Activated naive CD4-positive, alpha-beta T cell treated with anti-CD3 and anti-CD28 coated beads, Interleukin-2, amount 10 ng/mL, durations not matched to agents 7 days and 5 days (primary cell): Measurements from ENCODE around the gene ADGRB2.

Experiments
- CTCF ChIA-PET: fragments of 350-600 bp; sonication (Branson Sonifier 250); formaldehyde crosslinking; loops from one replicate; lab custom pipeline; 2021; ENCODE audit warnings: antibody characterized with exemption; lab: Charles Lee
- DNase-seq: peaks from one replicate; pipeline ENCODE4 v3.0.0-alpha.2; 2020
- H3K27ac Mint-ChIP-seq: one replicate; pipeline ENCODE4 v1.8.0; 2021; ENCODE audit warnings: mild to moderate bottlenecking, moderate library complexity, mixed read lengths
- H3K27me3 Mint-ChIP-seq: one replicate; pipeline ENCODE4 v1.8.0; 2021; ENCODE audit warnings: mild to moderate bottlenecking, mixed read lengths
- H3K36me3 Mint-ChIP-seq: one replicate; pipeline ENCODE4 v1.8.0; 2021; ENCODE audit warnings: mixed read lengths
- H3K4me1 Mint-ChIP-seq: one replicate; pipeline ENCODE4 v1.8.0; 2021; ENCODE audit warnings: mixed read lengths
- H3K4me3 Mint-ChIP-seq: one replicate; pipeline ENCODE4 v1.8.0; 2021; ENCODE audit warnings: mild to moderate bottlenecking, moderate library complexity, mixed read lengths
- H3K9me3 Mint-ChIP-seq: one replicate; pipeline ENCODE4 v1.8.0; 2021; ENCODE audit warnings: mixed read lengths

Gene ADGRB2

GRCh38 chr1:31760471-31761470, 3.4 kb downstream of the ADGRB2 start:
- peaks cover 76% of the 10 kb centered on the region for H3K27me3 Mint-ChIP-seq
- DNase-seq, result peak; percentile 80
- CTCF ChIA-PET, result interaction anchor here (0.8 to 2.8 kb wide), 6 partner anchors 15 to 305 kb away, joined by 3 to 13 read pairs (median 4); no protein-coding TSS in a partner anchor
- no peaks in the 10 kb centered on the region for H3K9me3 Mint-ChIP-seq
- H3K4me1 Mint-ChIP-seq, result peaks cover 28% of the 10 kb centered on the region
- no peak overlapping the region for H3K27ac Mint-ChIP-seq
- peak overlapping the region; percentile 60 for H3K4me3 Mint-ChIP-seq
- no peaks in the 10 kb centered on the region for H3K36me3 Mint-ChIP-seq

GRCh38 chr1:31759298-31760023, 4.7 kb downstream of the ADGRB2 start:
- H3K4me3 Mint-ChIP-seq, result no peak overlapping the region
- H3K36me3 Mint-ChIP-seq, result no peaks in the 10 kb centered on the region
- CTCF ChIA-PET, result interaction anchor here (1.0 to 2.8 kb wide), 4 partner anchors 14 to 43 kb away, joined by 3 to 13 read pairs (median 8); no protein-coding TSS in a partner anchor
- no peak for DNase-seq
- no peak overlapping the region for H3K27ac Mint-ChIP-seq
- H3K27me3 Mint-ChIP-seq, result peaks cover 68% of the 10 kb centered on the region
- H3K9me3 Mint-ChIP-seq, result no peaks in the 10 kb centered on the region
- peaks cover 23% of the 10 kb centered on the region for H3K4me1 Mint-ChIP-seq

- CTCF ChIA-PET, result interaction anchor here (1.2 to 2.1 kb wide), 4 partner anchors 9 to 140 kb away, joined by 3 to 8 read pairs (median 4); no protein-coding TSS in a partner anchor
- peaks cover 70% of the 10 kb centered on the region for H3K27me3 Mint-ChIP-seq
- no peak for DNase-seq
- H3K9me3 Mint-ChIP-seq, result no peaks in the 10 kb centered on the region
- H3K27ac Mint-ChIP-seq, result no peak overlapping the region
- peaks cover 23% of the 10 kb centered on the region for H3K4me1 Mint-ChIP-seq
- H3K4me3 Mint-ChIP-seq, result no peak overlapping the region
- H3K36me3 Mint-ChIP-seq, result no peaks in the 10 kb centered on the region
Observed at GRCh38 chr1:31758823-31759222, 5.3 kb downstream of the ADGRB2 start.

GRCh38 chr1:31757989-31758388, 6.2 kb downstream of the ADGRB2 start:
- H3K27ac Mint-ChIP-seq, result no peak overlapping the region
- H3K4me3 Mint-ChIP-seq, result no peak overlapping the region
- no peak for DNase-seq
- peaks cover 70% of the 10 kb centered on the region for H3K27me3 Mint-ChIP-seq
- no peaks in the 10 kb centered on the region for H3K36me3 Mint-ChIP-seq
- CTCF ChIA-PET, result interaction anchor here (1.2 to 2.1 kb wide), 6 partner anchors 9 to 140 kb away, joined by 3 to 8 read pairs (median 6); no protein-coding TSS in a partner anchor
- no peaks in the 10 kb centered on the region for H3K9me3 Mint-ChIP-seq
- H3K4me1 Mint-ChIP-seq, result peaks cover 17% of the 10 kb centered on the region

GRCh38 chr1:31757204-31757679, 6.9 kb downstream of the ADGRB2 start:
- H3K27me3 Mint-ChIP-seq, result peaks cover 70% of the 10 kb centered on the region
- H3K27ac Mint-ChIP-seq, result no peak overlapping the region
- H3K4me3 Mint-ChIP-seq, result no peak overlapping the region
- no peaks in the 10 kb centered on the region for H3K36me3 Mint-ChIP-seq
- DNase-seq, result no peak
- H3K9me3 Mint-ChIP-seq, result no peaks in the 10 kb centered on the region
- peaks cover 19% of the 10 kb centered on the region for H3K4me1 Mint-ChIP-seq
- CTCF ChIA-PET, result interaction anchor here (1.2 to 2.1 kb wide), 4 partner anchors 11 to 139 kb away, joined by 5 to 8 read pairs (median 6); no protein-coding TSS in a partner anchor

- Mint-ChIP-seq H3K27me3 (peaks cover 68% of the 10 kb centered on the region), H3K27ac (no peak overlapping the region), H3K4me1 (peaks cover 20% of the 10 kb centered on the region), H3K4me3 (no peak overlapping the region), H3K36me3 (no peaks in the 10 kb centered on the region), H3K9me3 (no peaks in the 10 kb centered on the region)
- CTCF ChIA-PET, result interaction anchor here (1.8 to 2.1 kb wide), 2 partner anchors 33 to 138 kb away, joined by 5 to 7 read pairs; no protein-coding TSS in a partner anchor
- DNase-seq, result no peak
Observed at GRCh38 chr1:31756578-31756977, 7.6 kb downstream of the ADGRB2 start.

- H3K27ac Mint-ChIP-seq, result no peak overlapping the region
- peaks cover 18% of the 10 kb centered on the region for H3K4me1 Mint-ChIP-seq
- H3K36me3 Mint-ChIP-seq, result no peaks in the 10 kb centered on the region
- peaks cover 65% of the 10 kb centered on the region for H3K27me3 Mint-ChIP-seq
- H3K9me3 Mint-ChIP-seq, result no peaks in the 10 kb centered on the region
- CTCF ChIA-PET, result interaction anchor here (1.1 kb wide), 1 partner anchor 10 kb away, joined by 4 read pairs; no protein-coding TSS in a partner anchor
- no peak overlapping the region for H3K4me3 Mint-ChIP-seq
- DNase-seq, result no peak
Observed at GRCh38 chr1:31755850-31756492, 8.2 kb downstream of the ADGRB2 start.

GRCh38 chr1:31755197-31755611, 8.9 kb downstream of the ADGRB2 start:
- no peak overlapping the region for H3K4me3 Mint-ChIP-seq
- peaks cover 23% of the 10 kb centered on the region for H3K4me1 Mint-ChIP-seq
- no peak for DNase-seq
- H3K9me3 Mint-ChIP-seq, result no peaks in the 10 kb centered on the region
- H3K36me3 Mint-ChIP-seq, result no peaks in the 10 kb centered on the region
- CTCF ChIA-PET, result interaction anchor here (1.1 kb wide), 1 partner anchor 10 kb away, joined by 4 read pairs; no protein-coding TSS in a partner anchor
- no peak overlapping the region for H3K27ac Mint-ChIP-seq
- peaks cover 65% of the 10 kb centered on the region for H3K27me3 Mint-ChIP-seq

GRCh38 chr1:31754397-31754796, 9.7 kb downstream of the ADGRB2 start:
- H3K36me3 Mint-ChIP-seq, result no peaks in the 10 kb centered on the region
- DNase-seq, result no peak
- H3K4me3 Mint-ChIP-seq, result no peak overlapping the region
- CTCF ChIA-PET, result no interaction called here
- H3K9me3 Mint-ChIP-seq, result no peaks in the 10 kb centered on the region
- H3K4me1 Mint-ChIP-seq, result peaks cover 21% of the 10 kb centered on the region
- H3K27ac Mint-ChIP-seq, result no peak overlapping the region
- peaks cover 65% of the 10 kb centered on the region for H3K27me3 Mint-ChIP-seq

GRCh38 chr1:31753707-31754349, 10.3 kb downstream of the ADGRB2 start:
- Mint-ChIP-seq H3K27me3 (peaks cover 65% of the 10 kb centered on the region), H3K36me3 (no peaks in the 10 kb centered on the region), H3K4me1 (peaks cover 21% of the 10 kb centered on the region), H3K4me3 (no peak overlapping the region), H3K9me3 (no peaks in the 10 kb centered on the region), H3K27ac (no peak overlapping the region)
- CTCF ChIA-PET, result interaction anchor here (1.0 to 1.3 kb wide), 3 partner anchors 12 to 41 kb away, joined by 3 to 5 read pairs (median 4); no protein-coding TSS in a partner anchor
- DNase-seq, result no peak

- no peak for DNase-seq
- Mint-ChIP-seq H3K4me1 (peaks cover 21% of the 10 kb centered on the region), H3K27ac (no peak overlapping the region), H3K9me3 (no peaks in the 10 kb centered on the region), H3K36me3 (no peaks in the 10 kb centered on the region), H3K4me3 (no peak overlapping the region), H3K27me3 (peaks cover 60% of the 10 kb centered on the region)
- CTCF ChIA-PET, result interaction anchor here (1.0 to 1.3 kb wide), 3 partner anchors 13 to 41 kb away, joined by 3 to 5 read pairs (median 4); no protein-coding TSS in a partner anchor
Observed at GRCh38 chr1:31752952-31753475, 11.1 kb downstream of the ADGRB2 start.

GRCh38 chr1:31752258-31752657, 11.9 kb downstream of the ADGRB2 start:
- H3K27me3 Mint-ChIP-seq, result peaks cover 58% of the 10 kb centered on the region
- H3K4me1 Mint-ChIP-seq, result peaks cover 21% of the 10 kb centered on the region
- no peaks in the 10 kb centered on the region for H3K36me3 Mint-ChIP-seq
- no peak for DNase-seq
- no peak overlapping the region for H3K4me3 Mint-ChIP-seq
- no peak overlapping the region for H3K27ac Mint-ChIP-seq
- no peaks in the 10 kb centered on the region for H3K9me3 Mint-ChIP-seq
- CTCF ChIA-PET, result no interaction called here

GRCh38 chr1:31751822-31752241, 12.3 kb downstream of the ADGRB2 start:
- DNase-seq, result no peak
- no peaks in the 10 kb centered on the region for H3K36me3 Mint-ChIP-seq
- H3K27me3 Mint-ChIP-seq, result peaks cover 62% of the 10 kb centered on the region
- H3K4me3 Mint-ChIP-seq, result no peak overlapping the region
- H3K4me1 Mint-ChIP-seq, result peaks cover 22% of the 10 kb centered on the region
- CTCF ChIA-PET, result no interaction called here
- no peaks in the 10 kb centered on the region for H3K9me3 Mint-ChIP-seq
- H3K27ac Mint-ChIP-seq, result no peak overlapping the region
